ENCODE results near the gene OSBPL6. TPM values are rescaled to one million over a fixed set of nuclear protein-coding genes. Genes with fewer than 3 reads are reported as not detected.

OSBPL6 gene
- total and polyA plus RNA-seq, 4 donors, result 1.3 to 3.3 (median 2.2) TPM

GRCh38 chr2:178307650-178308049 lies 113.3 kb downstream of the OSBPL6 start:
- Histone ChIP-seq H3K9ac (ENCODE audit: low read depth in 1 of 2, low read length in 2 of 2) (no peak overlapping the region), H3K4me1 (ENCODE audit: control insufficient read depth in 4 of 4, insufficient read depth in 4 of 4, low read length in 3 of 4) (no peaks in the 10 kb centered on the region), H3K4me3 (ENCODE audit: low read depth in 1 of 3, low read length in 3 of 3) (no peak overlapping the region), H3K36me3 (ENCODE audit: control insufficient read depth in 4 of 4, insufficient read depth in 3 of 4, low read depth in 1 of 4, low read length in 3 of 4) (peaks cover 0 to 2% (median 0%) of the 10 kb centered on the region in 4 donors), H3K27ac (ENCODE audit: low read depth in 1 of 2, low read length in 2 of 2) (no peak overlapping the region), H3K27me3 (ENCODE audit: control insufficient read depth in 4 of 4, insufficient read depth in 4 of 4, low read length in 3 of 4) (no peaks in the 10 kb centered on the region), H3K9me3 (ENCODE audit: control insufficient read depth in 4 of 4, low read length in 3 of 4) (no peaks in the 10 kb centered on the region)
- 80% methylated on average over 7 of the region's 7 CpGs for WGBS
- TF ChIP-seq GABPA (IDR thresholded peaks at IDR 0.05 in 1 of 2, conservative IDR thresholded peaks at IDR 0.05 in 1 of 2) (no peak), FOXA1 (IDR thresholded peaks at IDR 0.05) (no peak), RAD21 (IDR thresholded peaks at IDR 0.05) (no peak), EGR1 (IDR thresholded peaks at IDR 0.05; ENCODE audit: low read depth in 2 of 2) (no peak), TAF1 (conservative IDR thresholded peaks at IDR 0.05) (no peak), MAX (IDR thresholded peaks at IDR 0.05) (no peak), SP1 (IDR thresholded peaks at IDR 0.05) (no peak), HNF4G (IDR thresholded peaks at IDR 0.05) (no peak), HNF4A (conservative IDR thresholded peaks at IDR 0.05) (no peak), YY1 (IDR thresholded peaks at IDR 0.05) (no peak), FOXA2 (IDR thresholded peaks at IDR 0.05) (no peak), ZBTB33 (IDR thresholded peaks at IDR 0.05) (no peak), RXRA (IDR thresholded peaks at IDR 0.05) (no peak), JUND (IDR thresholded peaks at IDR 0.05) (no peak), ATF3 (IDR thresholded peaks at IDR 0.05) (no peak)
- TF ChIP-seq, protein P1, sequence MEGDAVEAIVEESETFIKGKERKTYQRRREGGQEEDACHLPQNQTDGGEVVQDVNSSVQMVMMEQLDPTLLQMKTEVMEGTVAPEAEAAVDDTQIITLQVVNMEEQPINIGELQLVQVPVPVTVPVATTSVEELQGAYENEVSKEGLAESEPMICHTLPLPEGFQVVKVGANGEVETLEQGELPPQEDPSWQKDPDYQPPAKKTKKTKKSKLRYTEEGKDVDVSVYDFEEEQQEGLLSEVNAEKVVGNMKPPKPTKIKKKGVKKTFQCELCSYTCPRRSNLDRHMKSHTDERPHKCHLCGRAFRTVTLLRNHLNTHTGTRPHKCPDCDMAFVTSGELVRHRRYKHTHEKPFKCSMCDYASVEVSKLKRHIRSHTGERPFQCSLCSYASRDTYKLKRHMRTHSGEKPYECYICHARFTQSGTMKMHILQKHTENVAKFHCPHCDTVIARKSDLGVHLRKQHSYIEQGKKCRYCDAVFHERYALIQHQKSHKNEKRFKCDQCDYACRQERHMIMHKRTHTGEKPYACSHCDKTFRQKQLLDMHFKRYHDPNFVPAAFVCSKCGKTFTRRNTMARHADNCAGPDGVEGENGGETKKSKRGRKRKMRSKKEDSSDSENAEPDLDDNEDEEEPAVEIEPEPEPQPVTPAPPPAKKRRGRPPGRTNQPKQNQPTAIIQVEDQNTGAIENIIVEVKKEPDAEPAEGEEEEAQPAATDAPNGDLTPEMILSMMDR (IDR thresholded peaks at IDR 0.05; ENCODE audit: low read depth, low read length, missing input control), result no peak
- TF ChIP-seq, protein P2, sequence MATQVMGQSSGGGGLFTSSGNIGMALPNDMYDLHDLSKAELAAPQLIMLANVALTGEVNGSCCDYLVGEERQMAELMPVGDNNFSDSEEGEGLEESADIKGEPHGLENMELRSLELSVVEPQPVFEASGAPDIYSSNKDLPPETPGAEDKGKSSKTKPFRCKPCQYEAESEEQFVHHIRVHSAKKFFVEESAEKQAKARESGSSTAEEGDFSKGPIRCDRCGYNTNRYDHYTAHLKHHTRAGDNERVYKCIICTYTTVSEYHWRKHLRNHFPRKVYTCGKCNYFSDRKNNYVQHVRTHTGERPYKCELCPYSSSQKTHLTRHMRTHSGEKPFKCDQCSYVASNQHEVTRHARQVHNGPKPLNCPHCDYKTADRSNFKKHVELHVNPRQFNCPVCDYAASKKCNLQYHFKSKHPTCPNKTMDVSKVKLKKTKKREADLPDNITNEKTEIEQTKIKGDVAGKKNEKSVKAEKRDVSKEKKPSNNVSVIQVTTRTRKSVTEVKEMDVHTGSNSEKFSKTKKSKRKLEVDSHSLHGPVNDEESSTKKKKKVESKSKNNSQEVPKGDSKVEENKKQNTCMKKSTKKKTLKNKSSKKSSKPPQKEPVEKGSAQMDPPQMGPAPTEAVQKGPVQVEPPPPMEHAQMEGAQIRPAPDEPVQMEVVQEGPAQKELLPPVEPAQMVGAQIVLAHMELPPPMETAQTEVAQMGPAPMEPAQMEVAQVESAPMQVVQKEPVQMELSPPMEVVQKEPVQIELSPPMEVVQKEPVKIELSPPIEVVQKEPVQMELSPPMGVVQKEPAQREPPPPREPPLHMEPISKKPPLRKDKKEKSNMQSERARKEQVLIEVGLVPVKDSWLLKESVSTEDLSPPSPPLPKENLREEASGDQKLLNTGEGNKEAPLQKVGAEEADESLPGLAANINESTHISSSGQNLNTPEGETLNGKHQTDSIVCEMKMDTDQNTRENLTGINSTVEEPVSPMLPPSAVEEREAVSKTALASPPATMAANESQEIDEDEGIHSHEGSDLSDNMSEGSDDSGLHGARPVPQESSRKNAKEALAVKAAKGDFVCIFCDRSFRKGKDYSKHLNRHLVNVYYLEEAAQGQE (IDR thresholded peaks at IDR 0.05), result no peak
- no peak for DNase-seq (ENCODE audit: low spot score)

All from liver (tissue), 9 donors.